GM12878 (cell line): Measurements from ENCODE around the gene ACVR1. TPM values are rescaled to one million over a fixed set of nuclear protein-coding genes. Genes with fewer than 3 reads are reported as not detected.

Experiments used
- BCL11A ChIP-seq: IDR thresholded peaks from 2 replicates; pipeline ENCODE4 v1.6.1; 2011; ENCODE audit warnings: low read depth, low read length
- BHLHE40 ChIP-seq, 2 experiments: fragments of 450-650 bp in 1 of 2; IDR thresholded peaks; 2 replicates each; pipeline ENCODE4 v1.6.1; 2011 to 2017; ENCODE audit warnings: low read depth in 2 of 2, borderline replicate concordance in 1 of 2, improper control_type of control experiment in 1 of 2, low read length in 1 of 2, mild to moderate bottlenecking in 1 of 2
- CHD4 ChIP-seq: fragments of 200-600 bp; sonication (generic); IDR thresholded peaks from 2 replicates; pipeline ENCODE4 v1.6.1; 2016; ENCODE audit warnings: mild to moderate bottlenecking
- ESRRA ChIP-seq: IDR thresholded peaks from 2 replicates; pipeline ENCODE4 v1.6.1; 2012; ENCODE audit warnings: mild to moderate bottlenecking, low read length, improper control_type of control experiment
- EZH2 ChIP-seq: IDR thresholded peaks from 2 replicates; pipeline ENCODE4 v1.6.1; 2012; ENCODE audit warnings: low read depth, mild to moderate bottlenecking, control low read depth, inconsistent platforms, low read length, borderline replicate concordance; ENCODE audit not compliant: control insufficient read depth
- HCFC1 ChIP-seq: fragments of 150-350 bp; IDR thresholded peaks from 2 replicates; pipeline ENCODE4 v1.6.1; 2014; ENCODE audit warnings: low read length
- IRF4 ChIP-seq: IDR thresholded peaks from 2 replicates; pipeline ENCODE4 v1.6.1; 2011; ENCODE audit warnings: low read depth, low read length
- LARP7 ChIP-seq: fragments of 450-650 bp; IDR thresholded peaks from 2 replicates; pipeline ENCODE4 v1.6.1; 2017; ENCODE audit warnings: mild to moderate bottlenecking
- NFXL1 ChIP-seq: fragments of 450-650 bp; IDR thresholded peaks from 2 replicates; pipeline ENCODE4 v1.6.1; 2017; ENCODE audit warnings: antibody characterized with exemption, mild to moderate bottlenecking, borderline replicate concordance
- POLR2AphosphoS2 ChIP-seq: IDR thresholded peaks from 2 replicates; pipeline ENCODE4 v1.6.1; 2011; ENCODE audit warnings: low read depth, mild to moderate bottlenecking, low read length, improper control_type of control experiment, moderate library complexity
- SIN3A ChIP-seq: IDR thresholded peaks from 2 replicates; pipeline ENCODE4 v1.6.1; 2012; ENCODE audit warnings: low read depth, low read length, improper control_type of control experiment
- SMAD5 ChIP-seq: IDR thresholded peaks from 2 replicates; pipeline ENCODE4 v1.6.1; 2016; ENCODE audit warnings: antibody characterized with exemption, low read depth
- SREBF2 ChIP-seq: IDR thresholded peaks from 2 replicates; pipeline ENCODE4 v1.6.1; 2012; ENCODE audit warnings: mild to moderate bottlenecking, low read length
- ZNF207 ChIP-seq: fragments of 450-650 bp; IDR thresholded peaks from 2 replicates; pipeline ENCODE4 v1.6.1; 2014; ENCODE audit warnings: antibody characterized with exemption, mild to moderate bottlenecking, borderline replicate concordance
- ZNF622 ChIP-seq: fragments of 450-650 bp; IDR thresholded peaks from 2 replicates; pipeline ENCODE4 v1.6.1; 2017; ENCODE audit warnings: mild to moderate bottlenecking, inconsistent platforms
- polyA plus RNA-seq, 11 experiments: library from polyadenylated mRNA; depleted of rRNA in 4 of 11; unstranded in 6 of 11; stranded (reverse) in 5 of 11; fragments of >200 nt; fragmentation: Nextera tagmentation in 4 of 11; fragmentation: Illumina TruSeq in 1 of 11; extraction: Ambion mirVana in 4 of 11; extraction: Trizol in 1 of 11; gene quantifications; 1 replicate in 1 of 11; 2 replicates in 10 of 11; pipeline versions ENCODE4 v1.2.1 to v1.2.3, GENCODE V29; 2011 to 2016; ENCODE audit warnings: inconsistent platforms in 2 of 11, missing spikeins in 2 of 11, low read depth in 1 of 11
- total RNA-seq, 4 experiments: library from RNA; depleted of rRNA in 3 of 4; stranded (reverse); fragments of >200 nt in 3 of 4; fragmentation: Illumina TruSeq in 1 of 4; extraction: Trizol in 1 of 4; gene quantifications; 2 replicates each; pipeline versions ENCODE4 v1.2.1 to v1.2.3, GENCODE V29; 2013 to 2021
- TF ChIP-seq, protein P1 (sequence below): IDR thresholded peaks from 2 replicates; pipeline ENCODE4 v1.6.1; 2012; ENCODE audit warnings: low read length, inconsistent platforms
- TF ChIP-seq, protein P2 (sequence below): IDR thresholded peaks from 2 replicates; pipeline ENCODE4 v1.6.1; 2012; ENCODE audit warnings: low read depth, low read length, improper control_type of control experiment
- TF ChIP-seq, protein P3 (sequence below): fragments of 450-650 bp; IDR thresholded peaks from 2 replicates; pipeline ENCODE4 v1.6.1; 2017; ENCODE audit warnings: borderline replicate concordance
- TF ChIP-seq, protein P4 (sequence below): fragments of 450-650 bp; IDR thresholded peaks from 2 replicates; pipeline ENCODE4 v1.6.1; 2014; ENCODE audit warnings: mild to moderate bottlenecking
- TF ChIP-seq, protein P5 (sequence below): IDR thresholded peaks from 2 replicates; pipeline ENCODE4 v1.6.1; 2012; ENCODE audit warnings: low read depth, low read length, improper control_type of control experiment
- TF ChIP-seq, protein P6 (sequence below), 3 experiments: IDR thresholded peaks in 2 of 3; conservative IDR thresholded peaks in 1 of 3; 2 replicates each; pipeline ENCODE4 v1.5.1; 2011; ENCODE audit warnings: low read depth in 3 of 3, low read length in 3 of 3, mild to moderate bottlenecking in 3 of 3, control low read depth in 2 of 3, moderate library complexity in 2 of 3, inconsistent platforms in 1 of 3, mixed read lengths in 1 of 3; ENCODE audit not compliant: control insufficient read depth in 2 of 3, insufficient read depth in 1 of 3; ENCODE audit errors: extremely low read depth in 1 of 3
- TF ChIP-seq, protein P7 (sequence below): IDR thresholded peaks from 2 replicates; pipeline ENCODE4 v1.6.1; 2011; ENCODE audit warnings: low read depth, mild to moderate bottlenecking, low read length, moderate library complexity, borderline replicate concordance; ENCODE audit errors: extremely low read depth
- TF ChIP-seq, protein P8 (sequence below): fragments of 150-350 bp; IDR thresholded peaks from 2 replicates; pipeline ENCODE4 v1.6.1; 2014; ENCODE audit warnings: mild to moderate bottlenecking, low read depth, low read length

ACVR1 gene
- total and polyA plus RNA-seq, 10 of the 15 experiments (the other 5 are each of a cell fraction or from before 2014, with no cell fraction given): 0.06 to 0.24 (median 0.14) TPM; not detected in 4

DNA sequence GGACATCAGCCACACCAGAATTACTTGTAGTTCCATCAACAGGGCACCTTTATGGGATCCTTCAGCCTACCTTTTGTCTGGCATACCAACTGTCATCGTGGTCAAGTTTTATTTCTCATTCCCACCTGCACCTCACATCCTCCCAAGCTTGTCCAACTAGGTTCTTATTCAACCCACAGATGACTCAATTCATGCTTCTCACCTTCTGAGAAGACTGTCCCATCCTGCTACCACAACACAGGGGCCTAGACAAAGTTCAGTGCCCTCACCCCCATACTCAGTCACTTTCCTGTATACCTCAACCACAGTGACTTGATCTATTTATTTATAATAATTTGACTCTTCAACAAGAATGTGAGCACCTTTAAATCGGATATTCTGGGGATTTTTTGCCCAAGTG lies 133.1 kb downstream of the ACVR1 start (continued):
- TF ChIP-seq, protein P1, sequence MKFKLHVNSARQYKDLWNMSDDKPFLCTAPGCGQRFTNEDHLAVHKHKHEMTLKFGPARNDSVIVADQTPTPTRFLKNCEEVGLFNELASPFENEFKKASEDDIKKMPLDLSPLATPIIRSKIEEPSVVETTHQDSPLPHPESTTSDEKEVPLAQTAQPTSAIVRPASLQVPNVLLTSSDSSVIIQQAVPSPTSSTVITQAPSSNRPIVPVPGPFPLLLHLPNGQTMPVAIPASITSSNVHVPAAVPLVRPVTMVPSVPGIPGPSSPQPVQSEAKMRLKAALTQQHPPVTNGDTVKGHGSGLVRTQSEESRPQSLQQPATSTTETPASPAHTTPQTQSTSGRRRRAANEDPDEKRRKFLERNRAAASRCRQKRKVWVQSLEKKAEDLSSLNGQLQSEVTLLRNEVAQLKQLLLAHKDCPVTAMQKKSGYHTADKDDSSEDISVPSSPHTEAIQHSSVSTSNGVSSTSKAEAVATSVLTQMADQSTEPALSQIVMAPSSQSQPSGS: peak; percentile 75
- no peak for TF ChIP-seq SREBF2
- no peak for TF ChIP-seq NFXL1
- TF ChIP-seq SIN3A: no peak
- TF ChIP-seq ZNF207: no peak
- peak; percentile 77 for TF ChIP-seq IRF4
- TF ChIP-seq, protein P2, sequence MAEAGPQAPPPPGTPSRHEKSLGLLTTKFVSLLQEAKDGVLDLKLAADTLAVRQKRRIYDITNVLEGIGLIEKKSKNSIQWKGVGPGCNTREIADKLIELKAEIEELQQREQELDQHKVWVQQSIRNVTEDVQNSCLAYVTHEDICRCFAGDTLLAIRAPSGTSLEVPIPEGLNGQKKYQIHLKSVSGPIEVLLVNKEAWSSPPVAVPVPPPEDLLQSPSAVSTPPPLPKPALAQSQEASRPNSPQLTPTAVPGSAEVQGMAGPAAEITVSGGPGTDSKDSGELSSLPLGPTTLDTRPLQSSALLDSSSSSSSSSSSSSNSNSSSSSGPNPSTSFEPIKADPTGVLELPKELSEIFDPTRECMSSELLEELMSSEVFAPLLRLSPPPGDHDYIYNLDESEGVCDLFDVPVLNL: no peak
- peak in 1 of 2 experiments; percentile 20; a peak in 1 of 4 replicates for TF ChIP-seq BHLHE40 (IDR thresholded peaks at IDR 0.05; ENCODE audit: borderline replicate concordance in 1 of 2, low read depth in 2 of 2, low read length in 1 of 2)
- TF ChIP-seq, protein P3, sequence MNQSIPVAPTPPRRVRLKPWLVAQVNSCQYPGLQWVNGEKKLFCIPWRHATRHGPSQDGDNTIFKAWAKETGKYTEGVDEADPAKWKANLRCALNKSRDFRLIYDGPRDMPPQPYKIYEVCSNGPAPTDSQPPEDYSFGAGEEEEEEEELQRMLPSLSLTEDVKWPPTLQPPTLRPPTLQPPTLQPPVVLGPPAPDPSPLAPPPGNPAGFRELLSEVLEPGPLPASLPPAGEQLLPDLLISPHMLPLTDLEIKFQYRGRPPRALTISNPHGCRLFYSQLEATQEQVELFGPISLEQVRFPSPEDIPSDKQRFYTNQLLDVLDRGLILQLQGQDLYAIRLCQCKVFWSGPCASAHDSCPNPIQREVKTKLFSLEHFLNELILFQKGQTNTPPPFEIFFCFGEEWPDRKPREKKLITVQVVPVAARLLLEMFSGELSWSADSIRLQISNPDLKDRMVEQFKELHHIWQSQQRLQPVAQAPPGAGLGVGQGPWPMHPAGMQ: no peak
- TF ChIP-seq SMAD5: no peak
- TF ChIP-seq, protein P4, sequence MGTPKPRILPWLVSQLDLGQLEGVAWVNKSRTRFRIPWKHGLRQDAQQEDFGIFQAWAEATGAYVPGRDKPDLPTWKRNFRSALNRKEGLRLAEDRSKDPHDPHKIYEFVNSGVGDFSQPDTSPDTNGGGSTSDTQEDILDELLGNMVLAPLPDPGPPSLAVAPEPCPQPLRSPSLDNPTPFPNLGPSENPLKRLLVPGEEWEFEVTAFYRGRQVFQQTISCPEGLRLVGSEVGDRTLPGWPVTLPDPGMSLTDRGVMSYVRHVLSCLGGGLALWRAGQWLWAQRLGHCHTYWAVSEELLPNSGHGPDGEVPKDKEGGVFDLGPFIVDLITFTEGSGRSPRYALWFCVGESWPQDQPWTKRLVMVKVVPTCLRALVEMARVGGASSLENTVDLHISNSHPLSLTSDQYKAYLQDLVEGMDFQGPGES: no peak
- no peak for TF ChIP-seq EZH2
- TF ChIP-seq HCFC1: no peak
- TF ChIP-seq ESRRA: no peak
- TF ChIP-seq LARP7: no peak
- TF ChIP-seq BCL11A: peak; percentile 75
- TF ChIP-seq, protein P5, sequence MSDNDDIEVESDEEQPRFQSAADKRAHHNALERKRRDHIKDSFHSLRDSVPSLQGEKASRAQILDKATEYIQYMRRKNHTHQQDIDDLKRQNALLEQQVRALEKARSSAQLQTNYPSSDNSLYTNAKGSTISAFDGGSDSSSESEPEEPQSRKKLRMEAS: no peak
- TF ChIP-seq, protein P6, sequence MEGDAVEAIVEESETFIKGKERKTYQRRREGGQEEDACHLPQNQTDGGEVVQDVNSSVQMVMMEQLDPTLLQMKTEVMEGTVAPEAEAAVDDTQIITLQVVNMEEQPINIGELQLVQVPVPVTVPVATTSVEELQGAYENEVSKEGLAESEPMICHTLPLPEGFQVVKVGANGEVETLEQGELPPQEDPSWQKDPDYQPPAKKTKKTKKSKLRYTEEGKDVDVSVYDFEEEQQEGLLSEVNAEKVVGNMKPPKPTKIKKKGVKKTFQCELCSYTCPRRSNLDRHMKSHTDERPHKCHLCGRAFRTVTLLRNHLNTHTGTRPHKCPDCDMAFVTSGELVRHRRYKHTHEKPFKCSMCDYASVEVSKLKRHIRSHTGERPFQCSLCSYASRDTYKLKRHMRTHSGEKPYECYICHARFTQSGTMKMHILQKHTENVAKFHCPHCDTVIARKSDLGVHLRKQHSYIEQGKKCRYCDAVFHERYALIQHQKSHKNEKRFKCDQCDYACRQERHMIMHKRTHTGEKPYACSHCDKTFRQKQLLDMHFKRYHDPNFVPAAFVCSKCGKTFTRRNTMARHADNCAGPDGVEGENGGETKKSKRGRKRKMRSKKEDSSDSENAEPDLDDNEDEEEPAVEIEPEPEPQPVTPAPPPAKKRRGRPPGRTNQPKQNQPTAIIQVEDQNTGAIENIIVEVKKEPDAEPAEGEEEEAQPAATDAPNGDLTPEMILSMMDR (IDR thresholded peaks at IDR 0.05 in 2 of 3, conservative IDR thresholded peaks at IDR 0.05 in 1 of 3; ENCODE audit: control insufficient read depth in 2 of 3, extremely low read depth in 1 of 3, insufficient read depth in 1 of 3, low read depth in 3 of 3, low read length in 3 of 3): no peak
- TF ChIP-seq, protein P7, sequence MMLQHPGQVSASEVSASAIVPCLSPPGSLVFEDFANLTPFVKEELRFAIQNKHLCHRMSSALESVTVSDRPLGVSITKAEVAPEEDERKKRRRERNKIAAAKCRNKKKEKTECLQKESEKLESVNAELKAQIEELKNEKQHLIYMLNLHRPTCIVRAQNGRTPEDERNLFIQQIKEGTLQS: no peak
- TF ChIP-seq, protein P8, sequence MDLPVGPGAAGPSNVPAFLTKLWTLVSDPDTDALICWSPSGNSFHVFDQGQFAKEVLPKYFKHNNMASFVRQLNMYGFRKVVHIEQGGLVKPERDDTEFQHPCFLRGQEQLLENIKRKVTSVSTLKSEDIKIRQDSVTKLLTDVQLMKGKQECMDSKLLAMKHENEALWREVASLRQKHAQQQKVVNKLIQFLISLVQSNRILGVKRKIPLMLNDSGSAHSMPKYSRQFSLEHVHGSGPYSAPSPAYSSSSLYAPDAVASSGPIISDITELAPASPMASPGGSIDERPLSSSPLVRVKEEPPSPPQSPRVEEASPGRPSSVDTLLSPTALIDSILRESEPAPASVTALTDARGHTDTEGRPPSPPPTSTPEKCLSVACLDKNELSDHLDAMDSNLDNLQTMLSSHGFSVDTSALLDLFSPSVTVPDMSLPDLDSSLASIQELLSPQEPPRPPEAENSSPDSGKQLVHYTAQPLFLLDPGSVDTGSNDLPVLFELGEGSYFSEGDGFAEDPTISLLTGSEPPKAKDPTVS: no peak
- no peak for TF ChIP-seq POLR2AphosphoS2
- no peak for TF ChIP-seq ZNF622
- TF ChIP-seq CHD4: no peak
